ENCODE data around the gene ZNF560. TPM values are rescaled to one million over a fixed set of nuclear protein-coding genes. Genes with fewer than 3 reads are reported as not detected.

The ZNF560 gene
- total and polyA plus RNA-seq, 3 donors from 2014 or later, result 8.0 to 15.4 (median 13.1) TPM

DNA sequence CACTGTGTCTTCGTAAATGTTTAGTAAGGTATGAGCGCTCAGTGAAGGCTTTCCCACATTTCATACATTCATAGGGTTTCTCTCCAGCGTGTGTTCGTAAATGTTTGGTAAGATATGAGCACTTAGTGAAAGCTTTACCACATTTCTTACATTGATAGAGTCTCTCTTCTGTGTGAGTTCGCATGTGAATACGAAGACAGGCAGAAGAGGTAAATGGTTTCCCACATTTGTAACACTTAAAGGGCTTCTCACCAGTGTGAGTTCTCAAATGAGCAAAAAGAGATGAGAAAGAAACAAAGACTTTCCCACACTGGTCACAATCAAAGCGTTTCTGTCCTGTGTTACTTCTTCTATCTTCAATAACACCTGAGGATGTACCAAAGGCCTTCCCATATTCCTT, 31.3 kb downstream of the ZNF560 start:
- H3K27me3 ChIP-seq, result no peaks in the 10 kb centered on the region
- H3K36me3 ChIP-seq (ENCODE audit: low read depth, missing control alignments), result no peaks in the 10 kb centered on the region
- no peaks in the 10 kb centered on the region for H3K4me1 ChIP-seq
- no peak overlapping the region for H3K4me3 ChIP-seq
- H3K27ac ChIP-seq, result no peak overlapping the region
- no peak for DNase-seq
- H3K9me3 ChIP-seq, result no peaks in the 10 kb centered on the region
- TF ChIP-seq, protein P1, sequence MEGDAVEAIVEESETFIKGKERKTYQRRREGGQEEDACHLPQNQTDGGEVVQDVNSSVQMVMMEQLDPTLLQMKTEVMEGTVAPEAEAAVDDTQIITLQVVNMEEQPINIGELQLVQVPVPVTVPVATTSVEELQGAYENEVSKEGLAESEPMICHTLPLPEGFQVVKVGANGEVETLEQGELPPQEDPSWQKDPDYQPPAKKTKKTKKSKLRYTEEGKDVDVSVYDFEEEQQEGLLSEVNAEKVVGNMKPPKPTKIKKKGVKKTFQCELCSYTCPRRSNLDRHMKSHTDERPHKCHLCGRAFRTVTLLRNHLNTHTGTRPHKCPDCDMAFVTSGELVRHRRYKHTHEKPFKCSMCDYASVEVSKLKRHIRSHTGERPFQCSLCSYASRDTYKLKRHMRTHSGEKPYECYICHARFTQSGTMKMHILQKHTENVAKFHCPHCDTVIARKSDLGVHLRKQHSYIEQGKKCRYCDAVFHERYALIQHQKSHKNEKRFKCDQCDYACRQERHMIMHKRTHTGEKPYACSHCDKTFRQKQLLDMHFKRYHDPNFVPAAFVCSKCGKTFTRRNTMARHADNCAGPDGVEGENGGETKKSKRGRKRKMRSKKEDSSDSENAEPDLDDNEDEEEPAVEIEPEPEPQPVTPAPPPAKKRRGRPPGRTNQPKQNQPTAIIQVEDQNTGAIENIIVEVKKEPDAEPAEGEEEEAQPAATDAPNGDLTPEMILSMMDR (IDR thresholded peaks at IDR 0.05), result no peak
- TF ChIP-seq POLR2A (IDR thresholded peaks at IDR 0.05), result no peak
- intact Hi-C loops (cut with DNase I; ENCODE audit: low total_unique reads), result no loop called here
- WGBS, 2 donors, result 92% methylated on average over 7 of the region's 7 CpGs

DNA sequence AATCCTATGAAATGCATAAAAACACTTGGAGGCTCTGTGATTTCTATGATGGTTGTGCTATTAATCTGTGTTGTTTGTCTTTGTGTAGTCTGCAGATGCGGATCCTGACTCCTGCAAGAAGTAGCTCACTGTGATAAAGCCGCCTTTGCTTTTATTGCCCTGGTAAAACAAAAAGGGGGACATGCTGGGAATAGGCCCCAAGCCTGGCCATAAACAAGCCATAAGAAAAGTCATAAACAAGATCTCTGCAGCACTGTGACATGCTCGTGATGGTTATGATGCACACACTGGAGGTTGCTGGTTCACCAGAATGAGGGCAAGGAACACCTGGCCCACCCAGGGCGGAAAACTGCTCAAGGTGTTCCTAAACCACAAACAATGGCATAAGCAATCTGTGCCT, 36.5 kb downstream of the ZNF560 start:
- intact Hi-C loops (cut with DNase I; ENCODE audit: low total_unique reads), result no loop called here
- H3K27me3 ChIP-seq, result no peaks in the 10 kb centered on the region

DNA sequence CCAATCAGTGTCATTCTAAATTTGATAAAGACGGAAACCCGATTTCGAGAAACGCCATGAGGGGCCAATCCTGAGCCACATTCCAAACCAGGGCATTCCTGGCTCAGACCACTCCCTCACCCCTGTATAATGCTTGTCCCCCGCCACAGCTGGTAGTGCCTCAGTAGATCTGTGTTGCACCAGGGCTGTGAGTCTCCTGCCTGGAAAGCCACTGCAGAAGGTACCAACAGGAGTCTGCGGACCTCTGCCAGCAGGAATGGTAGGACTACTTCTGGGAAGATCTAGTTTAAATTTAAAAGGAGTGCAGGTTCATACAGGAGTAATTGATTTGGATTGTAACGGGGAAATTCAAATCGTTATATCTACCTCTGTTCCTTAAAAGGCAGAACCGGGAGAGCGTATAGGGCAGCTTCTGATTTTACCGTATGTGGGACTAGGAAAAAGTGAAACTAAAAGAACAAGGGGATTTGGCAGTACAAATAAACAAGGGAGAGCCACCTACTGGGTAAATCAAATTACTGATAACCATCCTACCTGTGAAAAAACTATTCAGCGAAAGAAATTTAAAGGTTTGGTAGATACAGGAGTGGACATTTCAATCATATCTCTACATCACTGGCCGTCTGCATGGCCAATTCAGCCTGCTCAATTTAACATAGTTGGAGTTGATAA, 42.3 kb downstream of the ZNF560 start:
- Histone ChIP-seq H3K9me3 (no peaks in the 10 kb centered on the region), H3K27ac (no peak overlapping the region), H3K36me3 (ENCODE audit: low read depth, missing control alignments) (no peaks in the 10 kb centered on the region), H3K4me1 (no peaks in the 10 kb centered on the region), H3K4me3 (no peak overlapping the region), H3K27me3 (no peaks in the 10 kb centered on the region)
- TF ChIP-seq POLR2A (IDR thresholded peaks at IDR 0.05), result no peak
- TF ChIP-seq, protein P1 (IDR thresholded peaks at IDR 0.05), result no peak
- 78 to 80% methylated on average over 13 of the region's 13 CpGs for WGBS, 2 donors
- DNase-seq, result no peak
- intact Hi-C loops (cut with DNase I; ENCODE audit: low total_unique reads), result no loop called here

More for the DNA sequence above, 36.5 kb downstream of the ZNF560 start:
- no peak for DNase-seq
- Histone ChIP-seq H3K36me3 (ENCODE audit: low read depth, missing control alignments) (no peaks in the 10 kb centered on the region), H3K27ac (no peak overlapping the region), H3K4me3 (no peak overlapping the region), H3K9me3 (no peaks in the 10 kb centered on the region), H3K4me1 (no peaks in the 10 kb centered on the region)
- TF ChIP-seq, protein P1 (IDR thresholded peaks at IDR 0.05), result no peak
- no peak for TF ChIP-seq POLR2A (IDR thresholded peaks at IDR 0.05)
- 86 to 87% methylated on average over 4 of the region's 4 CpGs for WGBS, 2 donors

DNA sequence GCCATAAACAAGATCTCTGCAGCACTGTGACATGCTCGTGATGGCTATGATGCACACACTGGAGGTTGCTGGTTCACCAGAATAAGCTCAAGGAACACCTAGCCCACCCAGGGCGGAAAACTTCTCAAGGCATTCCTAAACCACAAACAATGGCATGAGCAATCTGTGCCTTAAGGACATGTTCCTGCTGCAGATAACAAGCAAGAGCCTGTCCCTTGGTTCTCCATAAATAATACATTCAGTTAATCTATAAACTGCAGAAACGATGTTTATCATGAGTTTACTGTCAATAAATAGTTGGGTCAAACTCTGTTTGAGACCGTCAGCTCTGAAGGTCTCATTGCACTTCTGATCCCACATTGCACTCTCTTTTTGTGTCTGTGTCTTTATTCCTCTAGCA, 44.5 kb downstream of the ZNF560 start:
- no peaks in the 10 kb centered on the region for H3K36me3 ChIP-seq (ENCODE audit: low read depth, missing control alignments)
- no peak overlapping the region for H3K4me3 ChIP-seq
- 86% methylated on average over 4 of the region's 4 CpGs for WGBS, 2 donors
- no peaks in the 10 kb centered on the region for H3K9me3 ChIP-seq
- TF ChIP-seq POLR2A (IDR thresholded peaks at IDR 0.05), result no peak
- TF ChIP-seq, protein P1 (IDR thresholded peaks at IDR 0.05), result no peak
- H3K27ac ChIP-seq, result no peak overlapping the region
- no peak for DNase-seq
- H3K27me3 ChIP-seq, result no peaks in the 10 kb centered on the region
- intact Hi-C loops (cut with DNase I; ENCODE audit: low total_unique reads), result no loop called here
- H3K4me1 ChIP-seq, result no peaks in the 10 kb centered on the region

DNA sequence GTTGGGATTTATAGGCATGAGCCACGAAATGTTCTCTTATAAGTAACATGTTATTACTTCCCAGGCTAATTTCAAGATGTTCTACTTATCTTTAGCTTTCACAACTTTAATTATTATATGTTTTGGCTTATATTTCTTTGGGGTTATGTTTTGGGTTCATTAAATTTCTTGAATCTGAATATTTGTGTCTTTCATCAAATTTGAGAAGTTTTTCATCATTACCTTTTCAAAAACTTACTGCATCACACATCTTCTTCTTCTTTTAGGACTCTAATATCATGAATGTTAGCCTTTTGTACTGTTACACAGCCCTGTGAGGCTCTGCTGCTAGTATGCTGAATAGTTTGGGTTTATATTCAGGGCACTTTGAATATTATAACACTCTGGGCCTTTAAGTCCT, 53.4 kb downstream of the ZNF560 start:
- intact Hi-C loops (cut with DNase I; ENCODE audit: low total_unique reads), result no loop called here
- Histone ChIP-seq H3K4me1 (no peaks in the 10 kb centered on the region), H3K4me3 (no peak overlapping the region), H3K27ac (no peak overlapping the region), H3K36me3 (ENCODE audit: low read depth, missing control alignments) (no peaks in the 10 kb centered on the region), H3K9me3 (no peaks in the 10 kb centered on the region), H3K27me3 (no peaks in the 10 kb centered on the region)
- DNase-seq, result no peak
- no peak for TF ChIP-seq POLR2A (IDR thresholded peaks at IDR 0.05)
- TF ChIP-seq, protein P1 (IDR thresholded peaks at IDR 0.05), result no peak
- WGBS, 2 donors, result 86 to 95% methylated on average over 1 of the region's 1 CpG
